WERI-Rb-1 (cell line): ENCODE measurements around the gene CSE1L.

ENCODE experiments used
- DNase-seq: peaks from one replicate; pipeline ENCODE4 v3.0.0-alpha.2; 2020
- H3K27ac ChIP-seq: fragments of 250-450 bp; sonication (Bioruptor Pico); 2 replicates; pipeline ENCODE4 v1.5.1; 2020; ENCODE audit warnings: mild to moderate bottlenecking, moderate library complexity
- H3K27me3 ChIP-seq: fragments of 250-450 bp; sonication (Bioruptor Pico); 2 replicates; pipeline ENCODE4 v1.5.1; 2021; ENCODE audit warnings: mild to moderate bottlenecking, low read depth, moderate library complexity; ENCODE audit not compliant: insufficient read depth, severe bottlenecking
- H3K36me3 ChIP-seq: fragments of 250-450 bp; sonication (Bioruptor Pico); 2 replicates; pipeline ENCODE4 v1.5.1; 2020; ENCODE audit warnings: mild to moderate bottlenecking, moderate library complexity
- H3K4me3 ChIP-seq: 2 replicates; pipeline ENCODE4 v1.5.1; 2011; ENCODE audit warnings: low read depth, mild to moderate bottlenecking, control low read depth, low read length
- H3K9me3 ChIP-seq: fragments of 250-450 bp; sonication (Bioruptor Pico); 2 replicates; pipeline ENCODE4 v1.5.1; 2021; ENCODE audit warnings: mild to moderate bottlenecking, moderate library complexity; ENCODE audit not compliant: severe bottlenecking
- TF ChIP-seq, protein P1 (sequence below): IDR thresholded peaks from 2 replicates; pipeline ENCODE4 v1.5.1; 2011; ENCODE audit warnings: low read depth, mild to moderate bottlenecking, control low read depth, inconsistent platforms, low read length

Gene CSE1L

DNA sequence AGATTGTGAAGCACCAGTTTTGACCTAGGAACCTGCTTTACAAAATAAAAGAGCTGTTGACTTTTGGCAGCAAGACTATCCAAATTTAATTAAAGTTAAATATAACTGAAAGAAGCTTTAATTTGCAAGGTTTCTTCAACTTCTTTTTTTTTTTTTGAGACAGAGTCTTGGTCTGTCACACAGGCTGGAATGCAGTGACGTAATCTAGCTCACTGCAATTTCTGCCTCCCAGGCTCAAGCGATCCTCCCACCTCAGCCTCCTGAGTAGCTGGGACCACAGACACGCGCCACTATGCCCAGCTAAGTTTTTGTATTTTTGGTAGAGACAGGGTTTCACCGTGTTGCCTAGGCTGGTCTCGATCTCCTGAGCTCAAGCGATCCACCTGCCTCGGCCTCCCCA lies 13.7 kb upstream of the CSE1L start:
- H3K9me3 ChIP-seq = no peaks in the 10 kb centered on the region
- H3K27me3 ChIP-seq = no peaks in the 10 kb centered on the region
- no peak overlapping the region for H3K4me3 ChIP-seq
- TF ChIP-seq, protein P1, sequence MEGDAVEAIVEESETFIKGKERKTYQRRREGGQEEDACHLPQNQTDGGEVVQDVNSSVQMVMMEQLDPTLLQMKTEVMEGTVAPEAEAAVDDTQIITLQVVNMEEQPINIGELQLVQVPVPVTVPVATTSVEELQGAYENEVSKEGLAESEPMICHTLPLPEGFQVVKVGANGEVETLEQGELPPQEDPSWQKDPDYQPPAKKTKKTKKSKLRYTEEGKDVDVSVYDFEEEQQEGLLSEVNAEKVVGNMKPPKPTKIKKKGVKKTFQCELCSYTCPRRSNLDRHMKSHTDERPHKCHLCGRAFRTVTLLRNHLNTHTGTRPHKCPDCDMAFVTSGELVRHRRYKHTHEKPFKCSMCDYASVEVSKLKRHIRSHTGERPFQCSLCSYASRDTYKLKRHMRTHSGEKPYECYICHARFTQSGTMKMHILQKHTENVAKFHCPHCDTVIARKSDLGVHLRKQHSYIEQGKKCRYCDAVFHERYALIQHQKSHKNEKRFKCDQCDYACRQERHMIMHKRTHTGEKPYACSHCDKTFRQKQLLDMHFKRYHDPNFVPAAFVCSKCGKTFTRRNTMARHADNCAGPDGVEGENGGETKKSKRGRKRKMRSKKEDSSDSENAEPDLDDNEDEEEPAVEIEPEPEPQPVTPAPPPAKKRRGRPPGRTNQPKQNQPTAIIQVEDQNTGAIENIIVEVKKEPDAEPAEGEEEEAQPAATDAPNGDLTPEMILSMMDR = no peak
- DNase-seq = no peak
- H3K27ac ChIP-seq = no peak overlapping the region
- peaks cover 57% of the 10 kb centered on the region for H3K36me3 ChIP-seq

DNA sequence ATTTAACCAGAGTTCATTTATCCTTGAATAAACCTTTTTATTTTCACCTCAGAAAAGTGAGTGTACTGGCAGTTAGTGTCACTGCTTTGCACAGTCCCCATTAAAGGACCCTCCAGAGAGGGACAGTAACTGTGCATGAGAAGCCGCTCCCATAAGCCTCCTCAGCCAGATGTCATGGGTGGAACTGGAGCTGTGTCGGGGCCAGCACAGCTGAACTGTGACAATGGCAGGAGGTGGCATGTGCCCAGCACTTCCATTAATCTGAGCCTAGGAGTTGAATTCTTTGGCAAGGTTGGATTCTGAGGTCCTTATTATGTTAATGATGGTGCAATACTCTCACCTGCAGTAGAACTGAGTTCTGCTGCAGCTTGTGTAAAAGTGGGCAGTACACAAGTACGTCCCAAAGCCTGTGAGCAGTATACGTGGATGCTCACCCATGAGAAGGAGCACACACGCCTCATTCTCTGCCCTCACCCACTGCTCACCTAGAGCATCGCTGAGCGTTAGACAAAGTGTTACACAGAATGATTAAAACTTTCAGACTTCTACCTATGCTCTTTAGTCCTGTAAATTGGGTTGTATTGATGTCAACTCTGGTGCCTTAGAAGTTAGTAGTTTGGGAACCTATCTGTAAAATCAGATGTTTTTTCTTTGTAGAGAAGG lies 11.9 kb upstream of the CSE1L start:
- Histone ChIP-seq H3K4me3 (no peak overlapping the region), H3K27ac (no peak overlapping the region), H3K9me3 (no peaks in the 10 kb centered on the region), H3K36me3 (peaks cover 42% of the 10 kb centered on the region), H3K27me3 (no peaks in the 10 kb centered on the region)
- TF ChIP-seq, protein P1 = no peak
- DNase-seq = no peak

DNA sequence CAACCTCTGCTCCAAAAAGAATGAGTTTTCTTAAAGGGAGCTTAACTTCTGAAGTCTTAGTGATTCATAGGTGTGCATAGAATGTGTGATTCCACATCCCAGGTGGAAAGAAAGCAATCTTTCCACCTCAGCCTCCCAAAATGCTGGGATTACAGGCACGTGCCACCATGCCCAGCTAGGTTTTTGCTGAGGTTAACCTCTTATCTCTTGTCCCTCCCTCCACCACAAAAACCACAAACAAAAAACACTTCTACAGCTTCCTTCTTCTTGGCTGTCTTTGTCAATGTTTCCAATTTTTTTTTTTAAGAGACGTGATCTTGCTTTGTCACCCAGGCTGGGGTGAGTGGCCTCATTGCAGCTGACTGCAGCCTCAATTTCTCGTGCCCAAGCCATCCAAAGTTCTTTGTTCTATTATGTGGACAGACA lies 8.1 kb upstream of the CSE1L start:
- H3K27me3 ChIP-seq = no peaks in the 10 kb centered on the region
- no peak for DNase-seq
- TF ChIP-seq, protein P1 = no peak
- no peak overlapping the region for H3K4me3 ChIP-seq
- no peaks in the 10 kb centered on the region for H3K9me3 ChIP-seq
- H3K36me3 ChIP-seq = peaks cover 13% of the 10 kb centered on the region
- no peak overlapping the region for H3K27ac ChIP-seq

DNA sequence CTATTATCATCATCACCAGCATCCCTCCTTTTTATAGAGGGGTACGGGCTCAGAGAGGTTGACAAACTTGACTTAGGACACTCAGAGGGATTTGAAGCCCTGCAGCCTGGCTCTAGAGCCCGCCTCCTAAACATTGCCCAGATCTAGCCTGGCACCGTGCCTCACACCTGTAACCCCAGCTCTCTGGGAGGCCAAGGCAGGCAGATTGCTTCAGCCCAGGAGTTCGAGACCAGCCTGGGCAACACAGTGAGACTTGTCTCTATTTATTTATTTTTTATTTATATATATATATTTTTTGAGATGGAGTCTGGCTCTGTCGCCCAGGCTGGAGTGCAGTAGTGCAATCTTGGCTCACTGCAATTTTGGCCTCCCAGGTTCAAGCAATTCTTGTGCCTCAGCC lies 6.3 kb upstream of the CSE1L start:
- Histone ChIP-seq H3K9me3 (no peaks in the 10 kb centered on the region), H3K36me3 (peaks cover 4% of the 10 kb centered on the region; the same call in 1 of the 2 replicates), H3K27ac (no peak overlapping the region), H3K27me3 (no peaks in the 10 kb centered on the region), H3K4me3 (no peak overlapping the region)
- no peak for DNase-seq
- TF ChIP-seq, protein P1 = no peak

DNA sequence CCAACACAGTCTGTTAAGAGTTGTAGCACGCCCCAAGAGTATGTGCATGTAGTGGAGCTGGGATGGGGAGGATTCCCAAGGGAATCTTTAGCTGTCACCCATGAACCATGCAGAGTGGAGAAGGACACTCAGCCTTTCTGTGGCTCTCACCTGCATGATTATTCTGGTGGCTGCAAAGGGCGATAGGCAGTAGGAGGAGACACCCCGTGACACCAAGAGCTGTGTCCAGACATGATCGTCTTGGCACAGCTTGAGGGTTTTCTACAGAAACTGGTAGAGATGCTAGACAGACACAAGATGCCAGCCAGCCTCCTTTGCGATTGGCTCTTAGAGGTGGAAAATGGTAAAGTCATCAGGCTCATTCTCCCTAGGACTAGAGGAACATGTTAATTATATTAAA lies 3.1 kb upstream of the CSE1L start:
- Histone ChIP-seq H3K36me3 (peaks cover 14% of the 10 kb centered on the region), H3K27ac (no peak overlapping the region), H3K4me3 (no peak overlapping the region), H3K9me3 (no peaks in the 10 kb centered on the region), H3K27me3 (no peaks in the 10 kb centered on the region)
- TF ChIP-seq, protein P1 = no peak
- DNase-seq = no peak
